Stimulated activated CD8-positive, alpha-beta memory T cell treated with anti-CD3 and anti-CD28 coated beads, Interleukin-4, amount 100 ng/mL, for 4 hours (primary cell): Measurements from ENCODE around the gene OR4C46.
"Not testable (repeated sequence)": the region's sequence is repeated elsewhere in the genome, so short reads cannot be mapped to it uniquely, and the experiment has no call there.

Experiments used
- DNase-seq, 2 donors: peaks; one replicate each; pipeline ENCODE4 v3.0.0-alpha.2; 2020; ENCODE audit warnings: low read depth in 2 of 2, low spot score in 1 of 2

OR4C46 gene

GRCh38 chr11:54603898-54604297, at the start of gene OR4C46:
Gene OR4C46 (minus strand): TSS chr11:54603998. CDS start chr11:54603998, 0 bp downstream.
- DNase-seq: no peak

- not testable (repeated sequence) for DNase-seq
Measured at GRCh38 chr11:54645606-54646005, 41.8 kb upstream of the OR4C46 start.

GRCh38 chr11:54561439-54561838, 42.4 kb downstream of the OR4C46 start:
- not testable (repeated sequence) for DNase-seq

- DNase-seq: no peak
Measured at GRCh38 chr11:54558919-54559318, 44.9 kb downstream of the OR4C46 start.

GRCh38 chr11:54558407-54558806, 45.4 kb downstream of the OR4C46 start:
- no peak for DNase-seq
